Measurements from ENCODE around the gene CD248.

GRCh38 chr11:66293777-66294625 is 22.8 kb downstream of the CD248 start:
- no peak for TF ChIP-seq CTCF (IDR thresholded peaks at IDR 0.05)
- no peak for TF ChIP-seq ZFX (IDR thresholded peaks at IDR 0.05; ENCODE audit: borderline replicate concordance)
